ENCODE measurements around the gene NCR2.

- TF ChIP-seq KDM5B (CRISPR knock-in tag; IDR thresholded peaks at IDR 0.05; ENCODE audit: borderline replicate concordance) = no peak
- TF ChIP-seq KLF16 (CRISPR knock-in tag; IDR thresholded peaks at IDR 0.05) = no peak
- TF ChIP-seq ZNF850 (CRISPR knock-in tag; conservative IDR thresholded peaks at IDR 0.05) = no peak
- no peak for TF ChIP-seq ZSCAN29 (CRISPR knock-in tag; conservative IDR thresholded peaks at IDR 0.05)
- TF ChIP-seq CEBPB (IDR thresholded peaks at IDR 0.05; ENCODE audit: borderline replicate concordance, low read depth, low read length) = no peak
- no peak for TF ChIP-seq TAF1 (CRISPR knock-in tag; IDR thresholded peaks at IDR 0.05)
- TF ChIP-seq, protein P1, sequence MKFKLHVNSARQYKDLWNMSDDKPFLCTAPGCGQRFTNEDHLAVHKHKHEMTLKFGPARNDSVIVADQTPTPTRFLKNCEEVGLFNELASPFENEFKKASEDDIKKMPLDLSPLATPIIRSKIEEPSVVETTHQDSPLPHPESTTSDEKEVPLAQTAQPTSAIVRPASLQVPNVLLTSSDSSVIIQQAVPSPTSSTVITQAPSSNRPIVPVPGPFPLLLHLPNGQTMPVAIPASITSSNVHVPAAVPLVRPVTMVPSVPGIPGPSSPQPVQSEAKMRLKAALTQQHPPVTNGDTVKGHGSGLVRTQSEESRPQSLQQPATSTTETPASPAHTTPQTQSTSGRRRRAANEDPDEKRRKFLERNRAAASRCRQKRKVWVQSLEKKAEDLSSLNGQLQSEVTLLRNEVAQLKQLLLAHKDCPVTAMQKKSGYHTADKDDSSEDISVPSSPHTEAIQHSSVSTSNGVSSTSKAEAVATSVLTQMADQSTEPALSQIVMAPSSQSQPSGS (CRISPR knock-in tag; IDR thresholded peaks at IDR 0.05) = no peak
- no peak for TF ChIP-seq IKZF1 (IDR thresholded peaks at IDR 0.05)
- no peak for TF ChIP-seq IRF2 (CRISPR knock-in tag; IDR thresholded peaks at IDR 0.05)
- TF ChIP-seq CTCF (CRISPR knock-in tag; IDR thresholded peaks at IDR 0.05) = no peak
- TF ChIP-seq EP300 (IDR thresholded peaks at IDR 0.05; ENCODE audit: low read depth in 2 of 2, low read length in 2 of 2) = no peak
- no peak for TF ChIP-seq EP300 (CRISPR knock-in tag; IDR thresholded peaks at IDR 0.05; ENCODE audit: borderline replicate concordance)
- no peak for TF ChIP-seq ZNF44 (CRISPR knock-in tag; IDR thresholded peaks at IDR 0.05)
- no peak for TF ChIP-seq SMARCC2 (IDR thresholded peaks at IDR 0.05)
Measured at GRCh38 chr6:41291717-41292116, 43.7 kb upstream of the NCR2 start.

Data from HepG2 (cell line).